Hepatocyte (in vitro differentiated cells): ENCODE measurements around the gene LITAFD. TPM values are rescaled to one million over a fixed set of nuclear protein-coding genes. Genes with fewer than 3 reads are reported as not detected.

Experiments used
- DNase-seq: peaks from one replicate; pipeline ENCODE4 v3.0.0-alpha.2; 2016; ENCODE audit warnings: low spot score
- H2AFZ ChIP-seq: fragments of 200-600 bp; sonication (generic); 2 replicates; pipeline ENCODE4 v1.6.0; 2016; ENCODE audit warnings: antibody characterized with exemption, mild to moderate bottlenecking
- H3K27ac ChIP-seq: fragments of 200-600 bp; sonication (generic); 2 replicates; pipeline ENCODE4 v1.5.1; 2016; ENCODE audit warnings: mild to moderate bottlenecking
- H3K27me3 ChIP-seq: fragments of 200-600 bp; sonication (generic); 2 replicates; pipeline ENCODE4 v1.6.1; 2016
- H3K36me3 ChIP-seq: fragments of 200-600 bp; sonication (generic); replicated peaks from 2 replicates; pipeline ENCODE4 v1.5.1; 2016; ENCODE audit warnings: low read depth; ENCODE audit not compliant: insufficient read depth
- H3K4me1 ChIP-seq: fragments of 200-600 bp; sonication (generic); 2 replicates; pipeline ENCODE4 v1.5.1; 2016; ENCODE audit warnings: mild to moderate bottlenecking, moderate library complexity; ENCODE audit not compliant: insufficient read depth
- H3K4me2 ChIP-seq: fragments of 200-600 bp; sonication (generic); 2 replicates; pipeline ENCODE4 v1.6.0; 2016
- H3K4me3 ChIP-seq: fragments of 200-600 bp; sonication (generic); 2 replicates; pipeline ENCODE4 v1.5.1; 2016; ENCODE audit warnings: mild to moderate bottlenecking
- H3K79me2 ChIP-seq: fragments of 200-600 bp; sonication (generic); 2 replicates; pipeline ENCODE4 v1.6.0; 2017; ENCODE audit warnings: mild to moderate bottlenecking
- H3K9me2 ChIP-seq: fragments of 200-600 bp; sonication (generic); replicated peaks from 2 replicates; pipeline ENCODE4 v1.6.0; 2017; ENCODE audit warnings: mild to moderate bottlenecking; ENCODE audit not compliant: insufficient read depth
- H3K9me3 ChIP-seq: fragments of 200-600 bp; sonication (generic); 2 replicates; pipeline ENCODE4 v1.5.1; 2016; ENCODE audit warnings: low read depth, mild to moderate bottlenecking
- H4K20me1 ChIP-seq: fragments of 200-600 bp; sonication (generic); 2 replicates; pipeline ENCODE4 v1.6.0; 2016; ENCODE audit warnings: mild to moderate bottlenecking; ENCODE audit not compliant: insufficient read depth, poor library complexity, severe bottlenecking
- CTCF ChIP-seq: fragments of 200-600 bp; sonication (generic); IDR thresholded peaks from 2 replicates; pipeline ENCODE4 v1.5.1; 2016; ENCODE audit warnings: antibody characterized with exemption, mild to moderate bottlenecking; ENCODE audit not compliant: poor library complexity
- EZH2 ChIP-seq: fragments of 200-600 bp; sonication (generic); IDR thresholded peaks from 2 replicates; pipeline ENCODE4 v1.6.1; 2016; ENCODE audit warnings: antibody characterized with exemption, mild to moderate bottlenecking, borderline replicate concordance
- EZH2phosphoT487 ChIP-seq: fragments of 200-600 bp; sonication (generic); IDR thresholded peaks from one replicate; pipeline ENCODE4 v1.6.1; 2018; ENCODE audit warnings: antibody characterized with exemption, mild to moderate bottlenecking, low read depth, moderate library complexity; ENCODE audit not compliant: unreplicated experiment, severe bottlenecking
- WGBS: methylation state at CpG from one replicate; pipeline ENCODE4 v1.1.6; 2016; ENCODE audit warnings: low lambda C conversion rate; ENCODE audit errors: missing lambda C conversion rate; 5-methylcytosine and 5-hydroxymethylcytosine counted together
- polyA plus RNA-seq: library from polyadenylated mRNA; unstranded; fragments of >200 nt; fragmentation: Nextera tagmentation; extraction: Ambion mirVana; gene quantifications from 2 replicates; pipeline ENCODE4 v1.2.1, GENCODE V29; 2016
- total RNA-seq: library from RNA; depleted of rRNA; stranded (reverse); fragments of >200 nt; gene quantifications from 2 replicates; pipeline ENCODE4 v1.2.3, GENCODE V29; 2014

LITAFD gene
- total and polyA plus RNA-seq, 2 experiments from 2014 or later = not detected

GRCh38 chr16:8852534-8852933, 29.6 kb upstream of the LITAFD start:
- H3K36me3 ChIP-seq = no peaks in the 10 kb centered on the region
- no peaks in the 10 kb centered on the region for H3K79me2 ChIP-seq
- peaks cover 6% of the 10 kb centered on the region for H4K20me1 ChIP-seq
- no peaks in the 10 kb centered on the region for H3K9me2 ChIP-seq
- H3K27me3 ChIP-seq = no peaks in the 10 kb centered on the region
- no peak overlapping the region for H3K27ac ChIP-seq
- no peak overlapping the region for H3K4me3 ChIP-seq
- no peak overlapping the region for H3K4me2 ChIP-seq
- no peaks in the 10 kb centered on the region for H3K4me1 ChIP-seq
- no peak for DNase-seq
- TF ChIP-seq CTCF = no peak
- TF ChIP-seq EZH2 = no peak
- no peak for TF ChIP-seq EZH2phosphoT487
- H2AFZ ChIP-seq = no peak overlapping the region
- WGBS = 85% methylated on average over 8 of the region's 8 CpGs
- H3K9me3 ChIP-seq = no peaks in the 10 kb centered on the region

DNA sequence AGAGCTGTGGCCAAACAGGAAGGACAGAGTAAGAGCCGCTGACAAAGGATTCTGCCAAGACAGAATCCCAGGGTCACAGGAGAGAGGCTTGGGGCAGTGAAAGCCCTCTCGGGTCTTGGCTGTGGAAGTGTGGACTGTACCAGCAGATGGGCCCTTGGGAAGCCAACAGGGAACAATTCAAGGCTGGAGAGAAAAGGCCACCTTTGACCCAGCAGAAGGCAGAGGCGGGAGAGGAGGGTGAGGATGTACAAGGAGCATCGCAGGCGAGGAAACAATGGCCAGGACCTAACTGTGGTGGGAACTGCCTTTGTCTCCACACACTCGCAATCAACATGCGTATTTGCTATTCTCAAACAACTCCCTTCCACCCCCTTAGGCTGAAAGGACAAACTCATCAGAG, 29.0 kb upstream of the LITAFD start:
- no peaks in the 10 kb centered on the region for H3K4me1 ChIP-seq
- TF ChIP-seq EZH2 (no peak), EZH2phosphoT487 (no peak), CTCF (no peak)
- H3K4me2 ChIP-seq = no peak overlapping the region
- no peak for DNase-seq
- 81% methylated on average over 7 of the region's 7 CpGs for WGBS
- no peaks in the 10 kb centered on the region for H3K9me3 ChIP-seq
- H3K79me2 ChIP-seq = no peaks in the 10 kb centered on the region
- H3K27ac ChIP-seq = no peak overlapping the region
- no peaks in the 10 kb centered on the region for H3K36me3 ChIP-seq
- H3K4me3 ChIP-seq = no peak overlapping the region
- H4K20me1 ChIP-seq = peaks cover 6% of the 10 kb centered on the region
- H3K27me3 ChIP-seq = no peaks in the 10 kb centered on the region
- H3K9me2 ChIP-seq = no peaks in the 10 kb centered on the region
- H2AFZ ChIP-seq = no peak overlapping the region

DNA sequence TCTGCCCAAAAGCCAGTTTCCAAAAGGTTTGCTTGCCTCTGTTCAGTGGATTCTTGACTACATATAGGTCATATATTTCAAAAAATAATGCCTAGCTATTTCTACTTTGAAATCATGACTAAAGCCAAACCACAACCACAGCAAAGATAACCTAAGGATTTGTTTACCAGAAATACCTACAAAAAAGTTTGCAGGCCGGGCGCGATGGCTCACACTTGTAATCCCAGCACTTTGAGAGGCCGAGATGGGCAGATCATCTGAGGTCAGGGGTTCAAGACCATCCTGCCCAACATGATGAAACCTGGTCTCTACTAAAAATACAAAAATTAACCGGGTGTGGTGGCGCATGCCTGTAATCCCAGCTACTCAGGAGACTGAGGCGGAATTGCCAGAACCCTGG, 28.5 kb upstream of the LITAFD start:
- Histone ChIP-seq H3K9me3 (no peaks in the 10 kb centered on the region), H3K79me2 (peaks cover 5% of the 10 kb centered on the region), H3K4me1 (no peaks in the 10 kb centered on the region), H3K9me2 (no peaks in the 10 kb centered on the region), H3K36me3 (no peaks in the 10 kb centered on the region), H3K4me2 (no peak overlapping the region), H3K4me3 (no peak overlapping the region), H3K27me3 (no peaks in the 10 kb centered on the region), H2AFZ (no peak overlapping the region), H4K20me1 (peaks cover 6% of the 10 kb centered on the region), H3K27ac (no peak overlapping the region)
- TF ChIP-seq EZH2phosphoT487 (no peak), CTCF (no peak), EZH2 (no peak)
- 90% methylated on average over 7 of the region's 7 CpGs for WGBS
- DNase-seq = no peak
